Ishikawa (cell line): ENCODE measurements around the gene RHOF.

Experiments
- CEBPB ChIP-seq: IDR thresholded peaks from 2 replicates; pipeline ENCODE4 v1.6.1; 2012
- CREB1 ChIP-seq: IDR thresholded peaks from 2 replicates; pipeline ENCODE4 v1.6.1; 2012; ENCODE audit warnings: low read depth
- EGR1 ChIP-seq: IDR thresholded peaks from 2 replicates; pipeline ENCODE4 v1.6.1; 2012
- EP300 ChIP-seq: IDR thresholded peaks from 2 replicates; pipeline ENCODE4 v1.6.1; 2012; ENCODE audit warnings: borderline replicate concordance
- FOXM1 ChIP-seq: IDR thresholded peaks from 2 replicates; pipeline ENCODE4 v1.6.1; 2012; ENCODE audit warnings: low read depth, borderline replicate concordance
- MAX ChIP-seq: IDR thresholded peaks from 2 replicates; pipeline ENCODE4 v1.6.1; 2012
- NFIC ChIP-seq: IDR thresholded peaks from 2 replicates; pipeline ENCODE4 v1.6.1; 2012
- RAD21 ChIP-seq: IDR thresholded peaks from 2 replicates; pipeline ENCODE4 v1.6.1; 2012; ENCODE audit warnings: low read depth
- REST ChIP-seq: IDR thresholded peaks from 2 replicates; pipeline ENCODE4 v1.6.1; 2012; ENCODE audit warnings: low read depth, mild to moderate bottlenecking
- TAF1 ChIP-seq: IDR thresholded peaks from 2 replicates; pipeline ENCODE4 v1.6.1; 2012; ENCODE audit warnings: low read depth, mild to moderate bottlenecking
- TCF12 ChIP-seq: IDR thresholded peaks from 2 replicates; pipeline ENCODE4 v1.6.1; 2012; ENCODE audit warnings: low read depth
- TEAD4 ChIP-seq: IDR thresholded peaks from 2 replicates; pipeline ENCODE4 v1.6.1; 2012
- USF1 ChIP-seq: IDR thresholded peaks from 2 replicates; pipeline ENCODE4 v1.6.1; 2012
- YY1 ChIP-seq: IDR thresholded peaks from 2 replicates; pipeline ENCODE4 v1.6.1; 2012; ENCODE audit warnings: low read depth
- ZBTB7A ChIP-seq: IDR thresholded peaks from 2 replicates; pipeline ENCODE4 v1.6.1; 2012; ENCODE audit warnings: low read depth

Gene RHOF, protein sequence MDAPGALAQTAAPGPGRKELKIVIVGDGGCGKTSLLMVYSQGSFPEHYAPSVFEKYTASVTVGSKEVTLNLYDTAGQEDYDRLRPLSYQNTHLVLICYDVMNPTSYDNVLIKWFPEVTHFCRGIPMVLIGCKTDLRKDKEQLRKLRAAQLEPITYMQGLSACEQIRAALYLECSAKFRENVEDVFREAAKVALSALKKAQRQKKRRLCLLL

DNA sequence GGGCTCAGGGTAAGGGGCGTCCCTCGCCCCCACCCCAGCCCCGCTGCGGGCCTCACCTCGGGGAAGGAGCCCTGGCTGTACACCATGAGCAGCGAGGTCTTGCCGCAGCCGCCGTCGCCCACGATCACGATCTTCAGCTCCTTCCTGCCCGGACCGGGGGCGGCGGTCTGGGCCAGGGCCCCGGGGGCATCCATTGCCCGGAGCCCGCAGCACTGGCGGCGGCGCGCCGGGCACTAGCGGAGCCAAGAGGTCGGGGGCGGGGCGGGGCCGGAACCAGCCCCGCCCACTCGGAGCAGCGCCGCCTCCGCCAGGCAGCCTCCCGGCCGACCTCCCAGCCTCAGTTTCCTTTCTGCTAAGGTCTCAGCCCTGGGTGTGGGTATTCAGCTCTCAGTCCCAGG is at the start of gene RHOF:
Gene RHOF (minus strand): TSS at position 249 of the 398 bp plus-strand sequence. CDS start 55 bp downstream, at position 194.
- peak; percentile 61; the same call in 1 of the 2 replicates for TF ChIP-seq TAF1
- TF ChIP-seq CEBPB, result no peak

- TF ChIP-seq MAX (no peak), FOXM1 (no peak), NFIC (no peak; the same call in 1 of the 2 replicates), USF1 (no peak), CEBPB (no peak), CREB1 (no peak)
These were observed 46.7 kb upstream of the RHOF start for GRCh38 chr12:121839993-121840761.

DNA sequence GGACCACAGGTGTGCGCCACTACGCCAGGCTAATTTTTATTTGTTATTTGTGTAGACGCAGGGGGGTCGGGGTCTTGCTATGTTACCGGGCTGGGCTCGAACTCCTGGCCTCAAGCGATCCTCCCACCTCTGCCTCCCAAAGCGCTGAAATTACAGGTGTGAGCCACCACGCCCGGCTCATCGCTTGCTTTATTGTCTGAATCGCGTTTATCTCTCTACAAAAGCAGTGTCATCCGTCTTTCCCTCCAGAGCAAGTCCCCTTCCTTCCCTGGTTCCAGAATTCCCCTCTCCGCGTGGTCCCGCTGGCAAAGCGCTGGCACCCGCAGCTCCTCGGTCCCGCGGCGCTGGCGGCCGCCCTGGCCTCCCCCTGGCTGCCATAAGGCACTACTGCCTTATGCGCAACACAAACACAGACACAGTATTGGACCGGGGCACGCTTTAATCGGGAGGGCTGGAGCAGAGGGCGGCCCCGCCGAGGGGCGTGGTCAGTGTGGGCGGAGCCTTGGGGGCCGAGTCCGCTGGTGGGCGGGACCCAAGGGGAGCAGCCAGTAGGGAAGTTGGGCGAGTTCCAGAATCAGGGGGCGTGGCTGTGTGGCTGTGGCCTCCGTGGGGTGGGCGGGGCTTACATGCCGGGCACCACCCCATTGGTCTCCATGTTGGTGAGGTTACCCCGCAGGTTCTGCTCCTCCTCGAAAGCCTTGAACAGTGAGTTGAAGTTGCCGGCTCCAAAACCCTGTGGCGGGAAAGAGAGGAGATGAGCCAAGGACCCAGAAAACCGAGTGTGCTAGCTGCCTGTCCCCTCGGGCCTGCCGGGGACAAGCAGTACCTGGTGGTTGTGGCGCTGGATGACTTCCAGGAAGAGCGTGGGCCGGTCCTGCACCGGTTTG is 45.9 kb upstream of the RHOF start:
- TF ChIP-seq USF1, result no peak
- no peak for TF ChIP-seq FOXM1
- no peak for TF ChIP-seq TEAD4
- no peak for TF ChIP-seq CEBPB
- peak; percentile 57; the same call in 1 of the 2 replicates for TF ChIP-seq MAX
- peak; percentile 53; the same call in 1 of the 2 replicates for TF ChIP-seq NFIC
- TF ChIP-seq CREB1, result no peak
- TF ChIP-seq TCF12, result no peak
- TF ChIP-seq TAF1, result peak; percentile 72
- no peak for TF ChIP-seq REST
- peak; percentile 57 for TF ChIP-seq YY1
- 0 out of 2 replicates have a peak, but pooled peaks have one; percentile 43 for TF ChIP-seq EGR1
- TF ChIP-seq EP300, result peak; percentile 8; the same call in 1 of the 2 replicates
- peak; percentile 8; the same call in 1 of the 2 replicates for TF ChIP-seq RAD21
- no peak for TF ChIP-seq ZBTB7A

- TF ChIP-seq FOXM1 (no peak), EGR1 (peak; percentile 65)
These were observed 44.6 kb upstream of the RHOF start for GRCh38 chr12:121838126-121838525.

DNA sequence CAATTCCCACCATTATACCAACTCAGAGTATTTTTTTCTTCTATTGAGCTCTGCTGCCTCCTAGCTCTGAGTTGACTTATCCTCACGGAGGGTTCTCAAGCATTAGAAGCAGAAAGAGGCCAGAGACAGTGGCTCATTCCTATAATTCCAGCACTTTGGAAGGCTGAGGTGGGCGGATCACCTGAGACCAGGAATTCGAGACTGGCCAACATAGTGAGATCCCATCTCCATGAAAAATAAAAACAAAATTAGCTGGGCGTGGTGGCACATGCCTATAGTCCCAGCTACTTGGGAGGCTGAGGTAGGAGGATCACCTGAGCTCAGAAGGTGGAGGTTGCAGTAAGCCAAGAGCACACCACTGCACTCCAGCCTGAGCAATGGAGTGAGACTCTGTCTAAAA is 44.2 kb upstream of the RHOF start:
- TF ChIP-seq MAX (no peak), YY1 (no peak), CREB1 (no peak), EGR1 (no peak), TCF12 (no peak), REST (no peak), TEAD4 (no peak), CEBPB (no peak), EP300 (no peak), FOXM1 (no peak), RAD21 (no peak)
